Thymus (tissue), 11 donors: ENCODE measurements around the gene FXYD4. TPM values are rescaled to one million over a fixed set of nuclear protein-coding genes. Genes with fewer than 3 reads are reported as not detected.
A peak's percentile ranks its signal among the peaks of the same experiment; 100 is the strongest.

Experiments used
- DNase-seq, 9 donors: peaks; one replicate each; pipeline ENCODE4 v3.0.0-alpha.2; 2013; ENCODE audit warnings: low spot score in 9 of 9, low read depth in 6 of 9, missing footprints in 1 of 9
- H3K27ac ChIP-seq, 2 donors: one replicate each; pipeline ENCODE4 v1.5.1; 2013; ENCODE audit warnings: control low read depth in 1 of 2, low read depth in 1 of 2, low read length in 1 of 2, mild to moderate bottlenecking in 1 of 2, moderate library complexity in 1 of 2
- H3K27me3 ChIP-seq, 2 donors: one replicate each; pipeline ENCODE4 v1.5.1; 2013; ENCODE audit warnings: low read length in 1 of 2; ENCODE audit not compliant: control insufficient read depth in 2 of 2, insufficient read depth in 1 of 2
- H3K36me3 ChIP-seq, 2 donors: one replicate each; pipeline ENCODE4 v1.5.1; 2013; ENCODE audit warnings: low read length in 1 of 2, mild to moderate bottlenecking in 1 of 2, moderate library complexity in 1 of 2; ENCODE audit not compliant: control insufficient read depth in 2 of 2, insufficient read depth in 2 of 2
- H3K4me1 ChIP-seq, 2 donors: one replicate each; pipeline ENCODE4 v1.5.1; 2013; ENCODE audit warnings: low read length in 2 of 2; ENCODE audit not compliant: control insufficient read depth in 2 of 2, insufficient read depth in 2 of 2
- H3K4me3 ChIP-seq, 2 donors: one replicate each; pipeline ENCODE4 v1.5.1; 2013; ENCODE audit warnings: low read length in 2 of 2, control low read depth in 1 of 2, mild to moderate bottlenecking in 1 of 2
- H3K9me3 ChIP-seq, 2 donors: one replicate each; pipeline ENCODE4 v1.5.1; 2013; ENCODE audit warnings: low read length in 1 of 2, mild to moderate bottlenecking in 1 of 2; ENCODE audit not compliant: control insufficient read depth in 2 of 2, insufficient read depth in 1 of 2
- WGBS: extraction: QIAGEN DNeasy Blood & Tissue Kit; methylation state at CpG from one replicate; pipeline ENCODE4 v1.1.7; 2013; 5-methylcytosine and 5-hydroxymethylcytosine counted together
- polyA plus RNA-seq: library from polyadenylated mRNA; stranded (reverse); fragments of 200-250 nt; gene quantifications from one replicate; pipeline ENCODE4 v1.2.3, GENCODE V29; 2013
- total RNA-seq: library from RNA; stranded (reverse); fragments of 120-200 nt; gene quantifications from one replicate; pipeline ENCODE4 v1.2.4, GENCODE V29; 2013
- donor health status: healthy.

Gene FXYD4
- total and polyA plus RNA-seq, 2 donors: 0.14 to 0.59 TPM

DNA sequence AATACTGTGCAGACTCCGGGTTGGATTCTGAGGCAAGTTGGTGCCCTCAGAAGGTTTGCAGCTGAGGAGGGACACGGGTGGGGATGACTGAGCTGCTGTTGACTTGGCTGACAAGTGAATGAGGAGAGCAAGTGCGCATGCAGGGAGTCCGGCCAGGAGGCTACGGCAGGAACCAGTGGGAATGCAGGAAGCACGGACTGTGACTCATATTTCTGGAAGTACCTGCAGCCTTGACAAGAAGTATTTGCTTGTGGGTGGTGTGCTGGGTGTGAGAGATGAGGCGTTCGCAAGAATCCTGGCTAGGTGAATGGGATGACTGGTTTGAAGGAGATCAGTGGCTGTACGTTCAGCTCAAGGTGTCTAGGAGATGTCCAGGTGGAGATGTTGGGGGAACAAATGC, 30.8 kb upstream of the FXYD4 start:
- H3K27ac ChIP-seq: no peak overlapping the region
- no peak for DNase-seq
- 92% methylated on average over 9 of the region's 9 CpGs for WGBS

DNA sequence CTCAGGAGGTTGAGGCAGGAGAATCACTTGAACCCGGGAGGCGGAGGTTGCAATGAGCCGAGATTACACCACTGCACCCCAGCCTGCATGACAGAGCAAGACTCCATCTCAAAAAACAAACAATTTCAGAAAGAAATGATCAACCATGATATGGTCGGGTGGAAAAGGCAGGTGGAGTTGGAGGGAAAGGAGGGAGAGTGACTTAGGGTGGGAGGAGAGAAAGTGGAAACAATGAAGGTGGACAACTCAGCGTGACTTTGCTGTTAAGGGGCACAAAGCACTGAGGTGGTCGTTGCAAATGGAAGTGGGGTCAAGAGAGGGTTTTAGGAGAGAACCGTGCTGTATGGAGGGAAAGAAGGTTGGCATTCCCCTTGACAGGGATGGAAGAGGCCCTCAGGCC, 30.0 kb upstream of the FXYD4 start:
- no peaks in the 10 kb centered on the region for H3K36me3 ChIP-seq
- no peak overlapping the region for H3K4me3 ChIP-seq
- WGBS: 87% methylated on average over 7 of the region's 7 CpGs
- H3K9me3 ChIP-seq: no peaks in the 10 kb centered on the region
- no peaks in the 10 kb centered on the region for H3K4me1 ChIP-seq
- DNase-seq: no peak
- H3K27ac ChIP-seq: no peak overlapping the region
- H3K27me3 ChIP-seq: peaks cover 0 to 25% of the 10 kb centered on the region in 2 donors

More for the DNA sequence above, 30.8 kb upstream of the FXYD4 start:
- Histone ChIP-seq H3K36me3 (no peaks in the 10 kb centered on the region), H3K4me3 (no peak overlapping the region), H3K27me3 (peaks cover 0 to 25% of the 10 kb centered on the region in 2 donors), H3K4me1 (no peaks in the 10 kb centered on the region), H3K9me3 (no peaks in the 10 kb centered on the region)

DNA sequence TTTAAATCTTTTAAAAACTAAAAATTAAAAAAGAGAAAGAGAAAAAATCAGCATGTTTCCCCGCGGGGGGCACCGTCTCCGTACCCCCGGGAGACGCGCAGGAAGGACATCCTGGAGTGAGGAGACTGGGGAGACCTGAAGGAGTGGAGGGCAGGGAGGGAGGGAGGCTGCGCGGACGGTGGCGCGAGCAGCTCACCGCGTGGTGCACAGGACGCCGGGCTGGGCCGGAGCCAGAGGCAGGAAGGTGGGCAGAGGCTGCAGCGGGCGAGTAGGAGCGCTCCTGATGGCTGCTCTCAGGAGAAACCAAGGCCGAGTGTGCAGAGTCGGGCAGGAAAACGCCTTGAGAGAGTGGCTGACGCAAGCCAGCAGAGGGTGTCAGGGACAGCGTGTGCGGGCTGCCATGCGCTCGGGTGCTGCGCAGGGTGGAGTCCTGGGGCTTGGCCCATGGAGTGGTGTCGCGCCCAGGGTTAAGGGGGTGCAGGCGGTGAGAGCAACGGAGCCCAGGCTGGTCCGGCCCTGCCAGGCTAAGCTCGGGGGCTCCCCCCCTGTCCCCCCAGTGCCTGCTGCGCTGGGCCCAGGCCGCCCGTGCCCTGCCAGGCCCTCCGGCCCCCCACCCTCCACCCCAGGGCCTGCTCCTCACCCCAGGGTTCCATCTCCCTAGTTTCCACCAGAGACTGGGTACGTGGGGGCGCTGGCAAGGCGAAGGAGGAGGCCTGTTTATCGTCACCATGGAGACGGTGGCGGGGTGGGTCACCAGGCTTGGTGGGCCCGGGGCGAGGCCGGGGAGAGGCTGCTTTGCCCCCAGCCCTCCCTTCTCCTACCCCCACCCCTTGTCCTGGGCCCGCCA, 28.9 kb upstream of the FXYD4 start:
- Histone ChIP-seq H3K36me3 (no peaks in the 10 kb centered on the region), H3K27ac (no peak overlapping the region), H3K9me3 (no peaks in the 10 kb centered on the region), H3K27me3 (peaks cover 0 to 22% of the 10 kb centered on the region in 2 donors), H3K4me3 (no peak overlapping the region), H3K4me1 (no peaks in the 10 kb centered on the region)
- WGBS: 95% methylated on average over 49 of the region's 49 CpGs
- DNase-seq: no peak

DNA sequence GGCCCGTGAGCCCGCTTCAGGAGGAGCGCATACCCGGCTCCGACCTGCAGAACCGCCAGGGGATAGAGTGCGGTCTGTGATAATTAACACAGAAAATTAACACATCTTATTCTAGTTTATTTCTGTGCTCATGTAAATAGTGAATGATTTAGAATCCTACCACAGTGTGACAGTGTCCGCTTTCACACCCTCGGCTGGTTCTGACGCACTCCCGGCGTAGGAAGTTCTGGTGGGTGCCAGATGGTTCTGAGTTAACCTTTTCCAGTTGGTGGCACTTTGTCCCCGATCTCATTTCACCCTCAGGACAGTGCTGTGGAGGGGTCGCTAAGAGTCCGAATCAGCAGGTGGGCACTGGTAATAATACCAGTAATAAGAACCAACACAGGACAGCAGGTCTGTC, 28.3 kb upstream of the FXYD4 start:
- no peak for DNase-seq
- no peaks in the 10 kb centered on the region for H3K4me1 ChIP-seq
- no peaks in the 10 kb centered on the region for H3K36me3 ChIP-seq
- no peaks in the 10 kb centered on the region for H3K9me3 ChIP-seq
- no peak overlapping the region for H3K4me3 ChIP-seq
- WGBS: 98% methylated on average over 15 of the region's 15 CpGs
- H3K27ac ChIP-seq: no peak overlapping the region
- peaks cover 0 to 21% of the 10 kb centered on the region in 2 donors for H3K27me3 ChIP-seq

DNA sequence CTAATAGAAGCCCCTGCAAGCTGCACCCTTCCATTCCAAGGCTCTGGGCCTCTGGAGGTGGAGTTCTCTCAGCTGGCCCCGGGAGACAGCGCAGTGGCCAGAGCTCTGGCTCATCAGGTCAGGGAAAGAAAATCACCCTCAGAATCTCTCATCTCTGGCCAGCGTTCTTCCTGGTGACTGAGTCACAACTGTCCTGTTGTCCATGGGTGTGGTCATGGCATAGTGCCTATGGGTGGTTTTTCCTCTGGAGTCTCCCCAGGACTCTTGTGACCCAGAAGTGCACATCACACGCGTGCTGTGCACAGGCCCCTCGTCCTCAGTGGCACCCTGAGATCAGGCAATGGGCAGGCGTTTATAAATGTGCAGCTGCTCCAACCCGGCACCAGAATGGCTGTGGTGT, 27.4 kb upstream of the FXYD4 start:
- Histone ChIP-seq H3K9me3 (no peaks in the 10 kb centered on the region), H3K27ac (no peak overlapping the region), H3K4me3 (no peak overlapping the region), H3K36me3 (no peaks in the 10 kb centered on the region), H3K27me3 (peaks cover 0 to 18% of the 10 kb centered on the region in 2 donors), H3K4me1 (peaks cover 0 to 3% of the 10 kb centered on the region in 2 donors)
- 97% methylated on average over 8 of the region's 8 CpGs for WGBS
- no peak for DNase-seq

DNA sequence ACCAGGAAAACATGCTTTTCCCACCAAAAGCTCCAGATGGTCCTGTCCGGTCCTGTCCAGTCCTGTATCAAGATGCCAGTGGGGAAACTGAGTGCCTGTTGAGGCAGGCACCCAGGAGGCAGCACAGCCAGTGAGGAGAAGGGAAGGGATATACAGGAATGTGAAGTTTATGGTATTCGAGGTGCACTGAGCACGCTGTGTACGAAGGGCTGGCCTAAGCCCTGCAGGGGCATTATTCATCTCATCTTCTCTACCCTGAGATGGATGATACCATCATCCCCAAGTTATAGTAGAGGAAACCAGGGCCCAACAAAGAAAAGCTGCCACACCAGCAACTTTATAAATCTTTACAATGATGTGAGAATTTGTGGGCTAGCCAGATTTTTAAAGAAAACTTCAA, 23.4 kb upstream of the FXYD4 start:
- Histone ChIP-seq H3K4me1 (peaks cover 0 to 6% of the 10 kb centered on the region in 2 donors), H3K9me3 (peaks cover 0 to 1% of the 10 kb centered on the region in 2 donors), H3K27me3 (peaks cover 7 to 38% of the 10 kb centered on the region in 2 donors), H3K36me3 (no peaks in the 10 kb centered on the region), H3K27ac (no peak overlapping the region), H3K4me3 (no peak overlapping the region)
- WGBS: 97% methylated on average over 4 of the region's 4 CpGs
- no peak for DNase-seq

DNA sequence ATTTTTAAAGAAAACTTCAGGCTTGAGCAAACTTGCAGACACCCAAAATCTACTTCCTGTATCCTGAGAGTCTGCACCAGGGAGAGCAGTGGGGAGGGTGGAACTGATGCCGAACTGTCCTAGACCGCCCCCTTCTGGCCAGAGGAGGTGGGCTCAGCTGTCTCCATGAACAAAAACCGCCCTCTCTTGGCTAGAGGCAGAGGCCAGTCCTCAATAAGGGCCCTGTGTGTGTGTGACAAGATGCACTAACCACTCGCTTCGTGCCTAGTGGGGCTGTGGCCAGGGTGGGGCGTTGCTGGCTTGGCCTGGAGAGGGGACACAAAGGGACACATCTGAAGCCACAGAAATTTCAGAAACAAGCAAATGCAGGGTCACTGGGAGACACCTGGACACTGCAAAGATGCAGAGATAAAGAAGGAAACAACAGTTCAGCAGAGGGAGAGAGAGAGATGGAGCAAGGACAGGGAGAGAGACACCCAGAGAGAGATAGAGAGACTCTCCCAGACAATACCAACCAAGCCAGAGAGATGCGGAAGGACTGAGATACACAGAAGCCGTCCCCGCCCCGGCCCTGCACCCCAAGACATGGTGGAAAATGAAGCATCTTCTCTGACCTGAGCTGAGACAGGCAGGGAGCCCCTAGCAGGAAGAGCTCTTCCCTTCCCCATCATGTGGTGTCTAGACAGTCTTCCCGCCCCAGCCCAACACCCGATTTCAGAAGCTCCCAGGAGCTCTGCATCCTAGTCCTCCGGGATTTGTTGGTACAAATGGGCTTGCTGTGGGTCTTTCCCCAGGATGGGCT, 22.7 kb upstream of the FXYD4 start:
- H3K9me3 ChIP-seq: peaks cover 0 to 1% of the 10 kb centered on the region in 2 donors
- H3K36me3 ChIP-seq: no peaks in the 10 kb centered on the region
- peaks cover 0 to 6% of the 10 kb centered on the region in 2 donors for H3K4me1 ChIP-seq
- no peak overlapping the region for H3K27ac ChIP-seq
- H3K27me3 ChIP-seq: peaks cover 7 to 39% of the 10 kb centered on the region in 2 donors
- WGBS: 55% methylated on average over 13 of the region's 13 CpGs
- DNase-seq: peak; percentile 65 to 90 (median 75)
- no peak overlapping the region for H3K4me3 ChIP-seq

DNA sequence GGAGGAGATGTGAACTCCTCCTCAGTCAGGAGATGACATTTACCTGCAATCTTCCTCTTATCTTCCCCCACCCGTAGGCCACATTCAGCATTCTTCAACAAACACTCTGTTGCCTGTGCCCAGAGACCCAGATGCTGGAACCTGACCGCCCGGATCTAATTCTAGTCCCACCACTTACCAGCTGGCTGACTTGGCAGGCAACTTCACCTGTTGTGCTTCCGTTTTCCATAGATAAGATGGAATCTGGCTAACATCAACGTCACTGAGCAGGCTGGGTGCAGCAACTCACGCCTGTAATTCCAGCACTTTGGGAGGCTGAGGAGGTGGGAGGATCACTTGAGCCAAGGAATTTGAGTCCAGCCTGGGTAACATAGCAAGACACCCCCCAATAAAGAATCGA, 21.3 kb upstream of the FXYD4 start:
- Histone ChIP-seq H3K36me3 (no peaks in the 10 kb centered on the region), H3K9me3 (peaks cover 0 to 1% of the 10 kb centered on the region in 2 donors), H3K4me3 (no peak overlapping the region), H3K4me1 (peaks cover 0 to 6% of the 10 kb centered on the region in 2 donors), H3K27ac (no peak overlapping the region), H3K27me3 (peaks cover 7 to 42% of the 10 kb centered on the region in 2 donors)
- WGBS: 91% methylated on average over 7 of the region's 7 CpGs
- DNase-seq: no peak

DNA sequence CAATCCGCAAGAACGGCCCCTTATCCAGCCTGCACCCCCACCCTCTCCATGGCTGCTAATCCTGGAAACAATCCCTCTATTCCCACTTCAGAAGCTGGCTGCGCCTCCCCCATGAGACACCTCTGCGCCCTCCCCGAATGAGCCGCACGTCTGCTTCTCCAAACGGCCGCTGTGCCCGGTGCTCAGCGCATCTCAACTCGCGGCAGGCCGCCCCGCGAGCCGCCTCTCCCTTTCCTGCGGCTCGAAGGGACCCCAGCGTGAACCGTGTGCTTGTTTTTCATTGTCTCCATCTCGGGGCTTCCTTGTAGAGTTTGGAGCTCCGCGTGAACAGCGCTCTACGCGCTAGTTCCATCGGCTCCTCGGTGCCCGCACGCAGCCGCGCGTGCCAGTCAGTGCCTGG, 20.8 kb upstream of the FXYD4 start:
- no peak overlapping the region for H3K4me3 ChIP-seq
- no peak for DNase-seq

More for the DNA sequence above, 20.8 kb upstream of the FXYD4 start:
- Histone ChIP-seq H3K9me3 (peaks cover 0 to 1% of the 10 kb centered on the region in 2 donors), H3K36me3 (no peaks in the 10 kb centered on the region), H3K4me1 (peaks cover 0 to 6% of the 10 kb centered on the region in 2 donors), H3K27ac (no peak overlapping the region), H3K27me3 (peaks cover 7 to 42% of the 10 kb centered on the region in 2 donors)
- 53% methylated on average over 34 of the region's 34 CpGs for WGBS
